ENCODE measurements around the gene SYF2. TPM values are rescaled to one million over a fixed set of nuclear protein-coding genes. Genes with fewer than 3 reads are reported as not detected.
"Not testable (repeated sequence)": the region's sequence is repeated elsewhere in the genome, so short reads cannot be mapped to it uniquely, and the experiment has no call there.

Gene SYF2
- total and polyA plus RNA-seq, 2 of the 4 experiments (the other 2 are of a cell fraction), result 8.6 to 19.5 TPM

DNA sequence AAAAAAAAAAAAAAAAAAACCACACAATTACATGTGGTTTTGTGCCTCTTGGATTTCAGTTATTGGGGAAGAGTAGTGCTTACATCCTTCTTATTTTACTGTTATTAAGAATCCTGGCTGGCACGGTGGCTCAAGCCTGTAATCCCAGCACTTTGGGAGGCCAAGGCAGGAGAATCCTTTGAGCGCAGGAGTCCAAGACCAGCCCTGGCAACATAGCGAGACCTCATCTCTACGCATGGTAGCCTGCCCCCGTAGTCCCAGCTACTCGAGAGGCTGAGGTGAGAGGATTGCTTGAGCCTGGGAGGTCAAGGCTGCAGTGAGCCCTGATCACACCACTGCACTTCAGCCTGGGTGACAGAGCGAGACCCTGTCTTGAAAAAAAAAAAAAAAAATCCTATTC lies 4.0 kb upstream of the SYF2 start:
- H4K91ac ChIP-seq (ENCODE audit: insufficient read depth, low read depth, low read length); H3K18ac ChIP-seq (ENCODE audit: low read depth, low read length); H3K14ac ChIP-seq (replicated peaks; ENCODE audit: low read depth, low read length); H2BK5ac ChIP-seq (ENCODE audit: low read depth, low read length, poor library complexity, severe bottlenecking); H3K4me1 ChIP-seq (ENCODE audit: control insufficient read depth, insufficient read depth, low read length); H2BK20ac ChIP-seq (ENCODE audit: low read depth, low read length); H2AFZ ChIP-seq (replicated peaks; ENCODE audit: low read length, poor library complexity); H3K36me3 ChIP-seq (ENCODE audit: control insufficient read depth, insufficient read depth, low read length); ATAC-seq (ENCODE audit: low read depth); H3K4me3 ChIP-seq (ENCODE audit: insufficient read depth, low read depth, low read length); H2BK120ac ChIP-seq (ENCODE audit: low read depth, low read length); intact Hi-C loops (cut with micrococcal nuclease); dilution Hi-C loops (cut with HindIII; ENCODE audit: low sequenced_read_pairs, unreplicated experiment); H3K27ac ChIP-seq (ENCODE audit: insufficient read depth, low read length); H3K9me3 ChIP-seq (ENCODE audit: control insufficient read depth, insufficient read depth, low read length); H3K56ac ChIP-seq (ENCODE audit: extremely low read depth, insufficient read depth, low read length); H3K9me1 ChIP-seq (ENCODE audit: insufficient read depth, low read length); H2AK9ac ChIP-seq (replicated peaks; ENCODE audit: low read depth, low read length, poor library complexity); H2AK5ac ChIP-seq (ENCODE audit: low read depth, low read length); H3K23ac ChIP-seq (ENCODE audit: low read depth, low read length); H4K8ac ChIP-seq (ENCODE audit: low read depth in 2 of 2, low read length in 2 of 2); H3K4me2 ChIP-seq (ENCODE audit: low read depth, low read length); H3K9ac ChIP-seq (ENCODE audit: low read depth, low read length); CTCF ChIA-PET; H4K5ac ChIP-seq (ENCODE audit: low read depth, low read length); BruUV-seq (replicated peaks); H3K27me3 ChIP-seq (ENCODE audit: control insufficient read depth, insufficient read depth, low read length); H3K4ac ChIP-seq (ENCODE audit: low read depth, low read length); H2BK15ac ChIP-seq (ENCODE audit: low read depth, low read length); H4K20me1 ChIP-seq (ENCODE audit: insufficient read depth, low read length); DNase-seq: not testable (repeated sequence)
- in situ Hi-C loops (cut with MboI; ENCODE audit: low sequenced_read_pairs), result loop anchor here (25.0 kb wide), 1 partner anchor 576 kb away; the partner anchor contains the start of genes MTFR1L and SELENON
- POLR2A ChIA-PET (ENCODE audit: unreplicated experiment), result interaction anchor here (0.6 kb wide), 1 partner anchor 345 kb away, joined by 19 read pairs; no protein-coding TSS in a partner anchor
- peaks cover 9 to 51% of the 10 kb centered on the region in 2 experiments; a peak in 3 of 4 replicates for H3K79me1 ChIP-seq (ENCODE audit: low read depth in 1 of 2, low read length in 2 of 2)
- no CpG with 5 or more reads among the region's 7 CpGs for WGBS, 2 experiments (ENCODE audit: extremely low coverage in 2 of 2, insufficient read length in 1 of 2)

DNA sequence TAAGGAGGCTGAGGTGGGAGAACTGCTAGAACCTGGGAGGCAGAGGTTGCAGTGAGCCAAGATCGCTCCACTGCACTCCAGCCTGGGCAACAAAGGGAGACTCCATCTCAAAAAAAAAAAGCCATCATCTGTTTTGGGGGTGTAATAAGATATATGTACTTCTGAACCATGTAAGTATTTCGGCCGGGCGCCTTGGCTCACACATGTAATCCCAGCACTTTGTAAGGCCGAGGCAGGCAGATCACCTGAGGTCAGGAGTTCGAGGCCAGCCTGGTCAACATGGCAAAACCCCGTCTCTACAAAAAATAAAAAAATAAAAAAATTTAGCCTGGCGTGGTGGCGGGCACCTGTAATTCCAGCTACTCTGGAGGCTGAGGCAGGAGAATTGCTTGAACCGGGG lies 3.1 kb upstream of the SYF2 start:
- H2AK9ac ChIP-seq (replicated peaks; ENCODE audit: low read depth, low read length, poor library complexity); H3K18ac ChIP-seq (ENCODE audit: low read depth, low read length); BruUV-seq (replicated peaks); H2BK15ac ChIP-seq (ENCODE audit: low read depth, low read length); H3K9me3 ChIP-seq (ENCODE audit: control insufficient read depth, insufficient read depth, low read length); H4K5ac ChIP-seq (ENCODE audit: low read depth, low read length); H3K4me2 ChIP-seq (ENCODE audit: low read depth, low read length); H2AFZ ChIP-seq (replicated peaks; ENCODE audit: low read length, poor library complexity); H3K27ac ChIP-seq (ENCODE audit: insufficient read depth, low read length); intact Hi-C loops (cut with micrococcal nuclease); H3K9me1 ChIP-seq (ENCODE audit: insufficient read depth, low read length); H3K4me1 ChIP-seq (ENCODE audit: control insufficient read depth, insufficient read depth, low read length); H3K4ac ChIP-seq (ENCODE audit: low read depth, low read length); CTCF ChIA-PET; H3K9ac ChIP-seq (ENCODE audit: low read depth, low read length); H3K23ac ChIP-seq (ENCODE audit: low read depth, low read length); DNase-seq; H3K14ac ChIP-seq (replicated peaks; ENCODE audit: low read depth, low read length); H3K27me3 ChIP-seq (ENCODE audit: control insufficient read depth, insufficient read depth, low read length); H2BK120ac ChIP-seq (ENCODE audit: low read depth, low read length); H2BK20ac ChIP-seq (ENCODE audit: low read depth, low read length); H2BK5ac ChIP-seq (ENCODE audit: low read depth, low read length, poor library complexity, severe bottlenecking); H3K56ac ChIP-seq (ENCODE audit: extremely low read depth, insufficient read depth, low read length); H4K8ac ChIP-seq (ENCODE audit: low read depth in 2 of 2, low read length in 2 of 2); dilution Hi-C loops (cut with HindIII; ENCODE audit: low sequenced_read_pairs, unreplicated experiment); H2AK5ac ChIP-seq (ENCODE audit: low read depth, low read length); H4K20me1 ChIP-seq (ENCODE audit: insufficient read depth, low read length); ATAC-seq (ENCODE audit: low read depth); H3K36me3 ChIP-seq (ENCODE audit: control insufficient read depth, insufficient read depth, low read length); H3K4me3 ChIP-seq (ENCODE audit: insufficient read depth, low read depth, low read length); H4K91ac ChIP-seq (ENCODE audit: insufficient read depth, low read depth, low read length): not testable (repeated sequence)
- POLR2A ChIA-PET (ENCODE audit: unreplicated experiment), result interaction anchor here (0.6 kb wide), 1 partner anchor 346 kb away, joined by 19 read pairs; no protein-coding TSS in a partner anchor
- WGBS, 2 experiments (ENCODE audit: extremely low coverage in 2 of 2, insufficient read length in 1 of 2), result no CpG with 5 or more reads among the region's 10 CpGs
- H3K79me1 ChIP-seq (ENCODE audit: low read depth in 1 of 2, low read length in 2 of 2), result peaks cover 14 to 56% of the 10 kb centered on the region in 2 experiments
- in situ Hi-C loops (cut with MboI; ENCODE audit: low sequenced_read_pairs), result loop anchor here (25.0 kb wide), 1 partner anchor 577 kb away; the partner anchor contains the start of genes MTFR1L and SELENON
